HEK293 (cell line): ENCODE data around the gene STK39.

Experiments
- CTCF ChIA-PET: fragments of 350-600 bp; formaldehyde crosslinking; extraction: SDS; loops from one replicate; lab custom pipeline; 2021; ENCODE audit warnings: antibody characterized with exemption; lab: Yijun Ruan, JAX
- POLR2A ChIA-PET: fragments of 300-600 bp; formaldehyde crosslinking; extraction: SDS; loops from one replicate; lab custom pipeline; 2020; ENCODE audit warnings: antibody characterized with exemption, inconsistent platforms; lab: Yijun Ruan, JAX
- H3K27ac ChIP-seq: fragments of 200-500 bp; sonication (Bioruptor generic); 2 replicates; pipeline ENCODE4 v1.5.1; 2014; ENCODE audit warnings: low read depth, low read length, control low read depth, inconsistent platforms; ENCODE audit errors: extremely low read depth
- H3K36me3 ChIP-seq, 2 experiments: fragments of 200-500 bp in 1 of 2; sonication (Bioruptor generic) in 1 of 2; 1 replicate in 1 of 2; 2 replicates in 1 of 2; pipeline ENCODE4 v1.5.1; 2014 to 2017; ENCODE audit warnings: inconsistent platforms in 2 of 2, low read length in 2 of 2; ENCODE audit not compliant: control insufficient read depth in 2 of 2, insufficient read depth in 1 of 2
- H3K4me1 ChIP-seq: fragments of 200-500 bp; sonication (Bioruptor generic); 2 replicates; pipeline ENCODE4 v1.5.1; 2014; ENCODE audit warnings: mild to moderate bottlenecking, low read length, inconsistent platforms; ENCODE audit not compliant: control insufficient read depth, insufficient read depth
- H3K4me3 ChIP-seq: 2 replicates; pipeline ENCODE4 v1.5.1; 2011; ENCODE audit warnings: low read depth, mild to moderate bottlenecking, control low read depth, low read length, moderate library complexity
- H3K9me3 ChIP-seq: fragments of 200-500 bp; sonication (Bioruptor generic); 2 replicates; pipeline ENCODE4 v1.5.1; 2014; ENCODE audit warnings: low read depth, low read length, inconsistent platforms; ENCODE audit not compliant: control insufficient read depth, insufficient read depth
- FEZF1 ChIP-seq: fragments of 450-650 bp; formaldehyde crosslinking; IDR thresholded peaks from 2 replicates; pipeline ENCODE4 v1.5.1; 2016; ENCODE audit warnings: missing biosample characterization, missing genetic modification characterization
- RBAK ChIP-seq: fragments of 450-650 bp; formaldehyde crosslinking; IDR thresholded peaks from 2 replicates; pipeline ENCODE4 v1.5.1; 2016; ENCODE audit warnings: missing biosample characterization, missing genetic modification characterization
- ZNF23 ChIP-seq: fragments of 450-650 bp; formaldehyde crosslinking; IDR thresholded peaks from 2 replicates; pipeline ENCODE4 v1.5.1; 2016; ENCODE audit warnings: missing biosample characterization, missing genetic modification characterization, borderline replicate concordance
- ZNF292 ChIP-seq: fragments of 450-650 bp; formaldehyde crosslinking; IDR thresholded peaks from 2 replicates; pipeline ENCODE4 v1.5.1; 2016; ENCODE audit warnings: low read depth, missing biosample characterization, missing genetic modification characterization, borderline replicate concordance
- ZNF398 ChIP-seq: fragments of 450-650 bp; formaldehyde crosslinking; IDR thresholded peaks from 2 replicates; pipeline ENCODE4 v1.5.1; 2017; ENCODE audit warnings: missing biosample characterization, missing genetic modification characterization
- ZNF521 ChIP-seq: fragments of 450-650 bp; formaldehyde crosslinking; IDR thresholded peaks from 2 replicates; pipeline ENCODE4 v1.5.1; 2017; ENCODE audit warnings: missing biosample characterization, mild to moderate bottlenecking, missing genetic modification characterization
- ZNF610 ChIP-seq: fragments of 450-650 bp; formaldehyde crosslinking; IDR thresholded peaks from 2 replicates; pipeline ENCODE4 v1.5.1; 2016; ENCODE audit warnings: missing biosample characterization, missing genetic modification characterization, borderline replicate concordance
- ZNF623 ChIP-seq: fragments of 450-650 bp; formaldehyde crosslinking; IDR thresholded peaks from 2 replicates; pipeline ENCODE4 v1.5.1; 2016; ENCODE audit warnings: missing biosample characterization, missing genetic modification characterization
- ZNF692 ChIP-seq: fragments of 450-650 bp; formaldehyde crosslinking; IDR thresholded peaks from 2 replicates; pipeline ENCODE4 v1.5.1; 2016; ENCODE audit warnings: missing biosample characterization, missing genetic modification characterization
- TF ChIP-seq, protein P1 (sequence below): fragments of 450-650 bp; formaldehyde crosslinking; IDR thresholded peaks from 2 replicates; pipeline ENCODE4 v1.5.1; 2016; ENCODE audit warnings: missing biosample characterization, missing genetic modification characterization, low read depth
- TF ChIP-seq, protein P2 (sequence below): fragments of 450-650 bp; formaldehyde crosslinking; IDR thresholded peaks from 2 replicates; pipeline ENCODE4 v1.5.1; 2017; ENCODE audit warnings: missing biosample characterization, missing genetic modification characterization

The STK39 gene

GRCh38 chr2:168147830-168148794 lies 99.3 kb downstream of the STK39 start:
- TF ChIP-seq ZNF292 (no peak), ZNF623 (tag by site-specific recombination) (no peak)
- CTCF ChIA-PET, result interaction anchor here (0.6 kb wide), 1 partner anchor 1052 kb away, joined by 3 read pairs; no protein-coding TSS in a partner anchor
- Histone ChIP-seq H3K27ac (no peak overlapping the region), H3K36me3 (peaks cover 0 to 3% of the 10 kb centered on the region in 2 experiments; a peak in 1 of 3 replicates), H3K4me3 (no peak overlapping the region), H3K4me1 (no peaks in the 10 kb centered on the region), H3K9me3 (no peaks in the 10 kb centered on the region)
- POLR2A ChIA-PET, result no interaction called here

DNA sequence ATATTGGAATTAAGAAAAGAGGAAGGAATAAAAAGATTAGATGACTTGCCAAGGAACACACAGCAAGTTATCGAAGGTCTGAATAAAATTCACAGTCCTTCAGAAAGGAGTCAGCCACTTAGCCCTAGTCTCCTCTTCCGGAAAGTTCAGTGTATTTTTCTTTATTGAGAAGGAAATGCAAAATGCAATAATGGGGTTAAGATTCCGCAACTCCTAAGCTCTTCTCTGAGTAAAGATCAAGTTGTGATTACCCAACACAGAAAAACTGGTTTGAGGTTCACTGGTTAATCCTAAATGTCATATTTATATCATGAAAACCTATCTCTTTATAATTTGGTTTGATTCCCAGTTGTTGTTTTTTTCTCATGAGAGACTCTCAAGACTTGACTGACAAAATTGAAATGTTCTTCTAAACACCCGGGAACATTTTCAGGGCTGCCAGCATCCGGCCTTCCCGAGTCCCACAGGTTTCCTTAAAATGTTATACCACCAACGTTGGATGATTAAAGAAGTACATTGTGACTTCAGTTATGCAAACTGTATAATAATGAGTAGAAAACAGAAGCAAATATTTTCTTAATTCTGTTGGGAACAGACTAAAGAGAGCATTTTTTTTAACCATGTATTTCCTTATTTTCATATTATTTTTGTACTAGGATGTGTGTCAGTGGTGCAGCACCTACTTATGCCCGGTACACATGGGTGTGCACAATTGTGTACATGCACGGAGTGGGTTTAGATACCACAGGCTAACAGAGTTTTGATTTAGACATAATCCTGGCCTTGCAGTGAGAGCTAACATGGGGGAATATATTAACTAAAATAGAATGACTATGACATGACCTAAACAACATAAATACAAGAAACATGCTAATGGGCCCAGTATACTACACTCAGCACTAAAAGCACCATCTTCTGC lies 100.2 kb downstream of the STK39 start:
- H3K4me3 ChIP-seq, result no peak overlapping the region
- no peak overlapping the region for H3K27ac ChIP-seq
- POLR2A ChIA-PET, result no interaction called here
- H3K4me1 ChIP-seq, result no peaks in the 10 kb centered on the region
- no peaks in the 10 kb centered on the region for H3K9me3 ChIP-seq
- H3K36me3 ChIP-seq, result peaks cover 0 to 3% of the 10 kb centered on the region in 2 experiments; a peak in 1 of 3 replicates
- TF ChIP-seq ZNF610 (tag by site-specific recombination) (no peak), ZNF23 (tag by site-specific recombination) (no peak), FEZF1 (tag by site-specific recombination) (no peak)
- TF ChIP-seq, all 188 proteins: peak for 0
- CTCF ChIA-PET, result no interaction called here

GRCh38 chr2:168145426-168146310 lies 101.7 kb downstream of the STK39 start:
- no peaks in the 10 kb centered on the region for H3K9me3 ChIP-seq
- H3K36me3 ChIP-seq, result peaks cover 0 to 3% of the 10 kb centered on the region in 2 experiments; a peak in 1 of 3 replicates
- POLR2A ChIA-PET, result no interaction called here
- CTCF ChIA-PET, result interaction anchor here (0.6 to 1.1 kb wide), 4 partner anchors 25 to 205 kb away, joined by 3 to 5 read pairs (median 3); no protein-coding TSS in a partner anchor
- H3K4me3 ChIP-seq, result no peak overlapping the region
- H3K27ac ChIP-seq, result no peak overlapping the region
- no peaks in the 10 kb centered on the region for H3K4me1 ChIP-seq
- TF ChIP-seq, protein P1, sequence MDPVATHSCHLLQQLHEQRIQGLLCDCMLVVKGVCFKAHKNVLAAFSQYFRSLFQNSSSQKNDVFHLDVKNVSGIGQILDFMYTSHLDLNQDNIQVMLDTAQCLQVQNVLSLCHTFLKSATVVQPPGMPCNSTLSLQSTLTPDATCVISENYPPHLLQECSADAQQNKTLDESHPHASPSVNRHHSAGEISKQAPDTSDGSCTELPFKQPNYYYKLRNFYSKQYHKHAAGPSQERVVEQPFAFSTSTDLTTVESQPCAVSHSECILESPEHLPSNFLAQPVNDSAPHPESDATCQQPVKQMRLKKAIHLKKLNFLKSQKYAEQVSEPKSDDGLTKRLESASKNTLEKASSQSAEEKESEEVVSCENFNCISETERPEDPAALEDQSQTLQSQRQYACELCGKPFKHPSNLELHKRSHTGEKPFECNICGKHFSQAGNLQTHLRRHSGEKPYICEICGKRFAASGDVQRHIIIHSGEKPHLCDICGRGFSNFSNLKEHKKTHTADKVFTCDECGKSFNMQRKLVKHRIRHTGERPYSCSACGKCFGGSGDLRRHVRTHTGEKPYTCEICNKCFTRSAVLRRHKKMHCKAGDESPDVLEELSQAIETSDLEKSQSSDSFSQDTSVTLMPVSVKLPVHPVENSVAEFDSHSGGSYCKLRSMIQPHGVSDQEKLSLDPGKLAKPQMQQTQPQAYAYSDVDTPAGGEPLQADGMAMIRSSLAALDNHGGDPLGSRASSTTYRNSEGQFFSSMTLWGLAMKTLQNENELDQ (tag by site-specific recombination), result no peak
- TF ChIP-seq RBAK (tag by site-specific recombination) (no peak), ZNF398 (no peak), ZNF692 (tag by site-specific recombination) (no peak), ZNF521 (tag by site-specific recombination) (no peak)
- TF ChIP-seq, protein P2, sequence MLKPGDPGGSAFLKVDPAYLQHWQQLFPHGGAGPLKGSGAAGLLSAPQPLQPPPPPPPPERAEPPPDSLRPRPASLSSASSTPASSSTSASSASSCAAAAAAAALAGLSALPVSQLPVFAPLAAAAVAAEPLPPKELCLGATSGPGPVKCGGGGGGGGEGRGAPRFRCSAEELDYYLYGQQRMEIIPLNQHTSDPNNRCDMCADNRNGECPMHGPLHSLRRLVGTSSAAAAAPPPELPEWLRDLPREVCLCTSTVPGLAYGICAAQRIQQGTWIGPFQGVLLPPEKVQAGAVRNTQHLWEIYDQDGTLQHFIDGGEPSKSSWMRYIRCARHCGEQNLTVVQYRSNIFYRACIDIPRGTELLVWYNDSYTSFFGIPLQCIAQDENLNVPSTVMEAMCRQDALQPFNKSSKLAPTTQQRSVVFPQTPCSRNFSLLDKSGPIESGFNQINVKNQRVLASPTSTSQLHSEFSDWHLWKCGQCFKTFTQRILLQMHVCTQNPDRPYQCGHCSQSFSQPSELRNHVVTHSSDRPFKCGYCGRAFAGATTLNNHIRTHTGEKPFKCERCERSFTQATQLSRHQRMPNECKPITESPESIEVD, result no peak
